ENCODE results near the gene SMIM10L2A. TPM values are rescaled to one million over a fixed set of nuclear protein-coding genes. Genes with fewer than 3 reads are reported as not detected.

Gene SMIM10L2A
- polyA plus RNA-seq: 0.05 TPM

- H3K27ac Mint-ChIP-seq: no peak within 1 kb of the TSS
Observed at GRCh38 chrX:135421932-135422809, at the start of gene SMIM10L2A. Gene SMIM10L2A, plus strand, starts transcription at chrX:135421944. Its CDS starts 188 bp downstream, at chrX:135422132.

GRCh38 chrX:135373357-135373756, 48.4 kb upstream of the SMIM10L2A start:
- Mint-ChIP-seq H3K27ac (no peak overlapping the region), H3K4me3 (no peak overlapping the region), H3K4me1 (no peaks in the 10 kb centered on the region), H3K36me3 (no peaks in the 10 kb centered on the region), H3K27me3 (no peaks in the 10 kb centered on the region), H3K9me3 (peaks cover 0 to 4% (median 0%) of the 10 kb centered on the region in 3 donors)

More at GRCh38 chrX:135421932-135422809, at the start of gene SMIM10L2A:
- Mint-ChIP-seq H3K4me3 (peak within 1 kb of the TSS; percentile 43 to 89 (median 70)), H3K4me1 (peaks cover 0 to 5% (median 3%) of the 10 kb centered on the region in 3 donors), H3K36me3 (no peaks in the 10 kb centered on the region), H3K9me3 (peaks cover 0 to 3% (median 1%) of the 10 kb centered on the region in 3 donors), H3K27me3 (peaks cover 9% of the 10 kb centered on the region)

GRCh38 chrX:135382260-135382659, 39.5 kb upstream of the SMIM10L2A start:
- Mint-ChIP-seq H3K36me3 (peaks cover 2% of the 10 kb centered on the region), H3K27ac (no peak overlapping the region)

GRCh38 chrX:135383249-135383648, 38.5 kb upstream of the SMIM10L2A start:
- H3K4me1 Mint-ChIP-seq: no peaks in the 10 kb centered on the region
- H3K36me3 Mint-ChIP-seq: peaks cover 3% of the 10 kb centered on the region
- peaks cover 6% of the 10 kb centered on the region for H3K27me3 Mint-ChIP-seq
- no peak overlapping the region for H3K27ac Mint-ChIP-seq
- H3K4me3 Mint-ChIP-seq: no peak overlapping the region
- peaks cover 0 to 2% (median 0%) of the 10 kb centered on the region in 3 donors for H3K9me3 Mint-ChIP-seq

More at GRCh38 chrX:135382260-135382659, 39.5 kb upstream of the SMIM10L2A start:
- peaks cover 6% of the 10 kb centered on the region for H3K27me3 Mint-ChIP-seq
- H3K4me1 Mint-ChIP-seq: no peaks in the 10 kb centered on the region
- H3K4me3 Mint-ChIP-seq: no peak overlapping the region
- H3K9me3 Mint-ChIP-seq: peaks cover 0 to under 1% (median 0%) of the 10 kb centered on the region in 3 donors

- H3K4me1 Mint-ChIP-seq: no peaks in the 10 kb centered on the region
- H3K27me3 Mint-ChIP-seq: peaks cover 6% of the 10 kb centered on the region
- peaks cover 0 to 2% (median 0%) of the 10 kb centered on the region in 3 donors for H3K9me3 Mint-ChIP-seq
- H3K27ac Mint-ChIP-seq: no peak overlapping the region
- H3K4me3 Mint-ChIP-seq: no peak overlapping the region
- H3K36me3 Mint-ChIP-seq: peaks cover 3% of the 10 kb centered on the region
Observed at GRCh38 chrX:135384161-135384836, 37.4 kb upstream of the SMIM10L2A start.

GRCh38 chrX:135388841-135389240, 32.9 kb upstream of the SMIM10L2A start:
- no peak overlapping the region for H3K4me3 Mint-ChIP-seq
- H3K36me3 Mint-ChIP-seq: peaks cover 3% of the 10 kb centered on the region
- peaks cover 1% of the 10 kb centered on the region for H3K27me3 Mint-ChIP-seq
- peaks cover 0 to 5% (median 0%) of the 10 kb centered on the region in 3 donors for H3K9me3 Mint-ChIP-seq
- no peaks in the 10 kb centered on the region for H3K4me1 Mint-ChIP-seq
- no peak overlapping the region for H3K27ac Mint-ChIP-seq

- H3K36me3 Mint-ChIP-seq: peaks cover 3% of the 10 kb centered on the region
- H3K27ac Mint-ChIP-seq: no peak overlapping the region
Observed at GRCh38 chrX:135389243-135389642, 32.5 kb upstream of the SMIM10L2A start.

GRCh38 chrX:135389717-135390116, 32.0 kb upstream of the SMIM10L2A start:
- Mint-ChIP-seq H3K4me3 (no peak overlapping the region), H3K9me3 (peaks cover 0 to 5% (median 0%) of the 10 kb centered on the region in 3 donors), H3K27ac (no peak overlapping the region), H3K4me1 (no peaks in the 10 kb centered on the region), H3K27me3 (peaks cover 1% of the 10 kb centered on the region), H3K36me3 (peaks cover 3% of the 10 kb centered on the region)

More at GRCh38 chrX:135389243-135389642, 32.5 kb upstream of the SMIM10L2A start:
- peaks cover 0 to 5% (median 0%) of the 10 kb centered on the region in 3 donors for H3K9me3 Mint-ChIP-seq
- no peaks in the 10 kb centered on the region for H3K4me1 Mint-ChIP-seq
- peaks cover 1% of the 10 kb centered on the region for H3K27me3 Mint-ChIP-seq
- no peak overlapping the region for H3K4me3 Mint-ChIP-seq

- peaks cover 0 to 5% (median 0%) of the 10 kb centered on the region in 3 donors for H3K9me3 Mint-ChIP-seq
- peaks cover 1% of the 10 kb centered on the region for H3K27me3 Mint-ChIP-seq
- no peaks in the 10 kb centered on the region for H3K4me1 Mint-ChIP-seq
- peaks cover 3% of the 10 kb centered on the region for H3K36me3 Mint-ChIP-seq
- peak overlapping the region in 1 of 3 donors; percentile 59 for H3K27ac Mint-ChIP-seq
- H3K4me3 Mint-ChIP-seq: no peak overlapping the region
Observed at GRCh38 chrX:135391734-135392133, 30.0 kb upstream of the SMIM10L2A start.

GRCh38 chrX:135393051-135393450, 28.7 kb upstream of the SMIM10L2A start:
- Mint-ChIP-seq H3K9me3 (peaks cover 0 to 3% (median 0%) of the 10 kb centered on the region in 3 donors), H3K36me3 (no peaks in the 10 kb centered on the region), H3K4me3 (no peak overlapping the region), H3K27me3 (no peaks in the 10 kb centered on the region), H3K4me1 (no peaks in the 10 kb centered on the region), H3K27ac (no peak overlapping the region)

GRCh38 chrX:135395064-135395463, 26.7 kb upstream of the SMIM10L2A start:
- H3K4me1 Mint-ChIP-seq: no peaks in the 10 kb centered on the region
- H3K9me3 Mint-ChIP-seq: peaks cover 0 to 3% (median 0%) of the 10 kb centered on the region in 3 donors
- H3K27me3 Mint-ChIP-seq: no peaks in the 10 kb centered on the region
- H3K4me3 Mint-ChIP-seq: no peak overlapping the region
- no peaks in the 10 kb centered on the region for H3K36me3 Mint-ChIP-seq
- no peak overlapping the region for H3K27ac Mint-ChIP-seq

GRCh38 chrX:135396109-135396508, 25.6 kb upstream of the SMIM10L2A start:
- H3K27ac Mint-ChIP-seq: no peak overlapping the region
- H3K36me3 Mint-ChIP-seq: no peaks in the 10 kb centered on the region

GRCh38 chrX:135396566-135396965, 25.2 kb upstream of the SMIM10L2A start:
- Mint-ChIP-seq H3K36me3 (no peaks in the 10 kb centered on the region), H3K27me3 (no peaks in the 10 kb centered on the region), H3K4me1 (no peaks in the 10 kb centered on the region), H3K27ac (no peak overlapping the region), H3K4me3 (no peak overlapping the region), H3K9me3 (peaks cover 0 to 1% (median 0%) of the 10 kb centered on the region in 3 donors)

More at GRCh38 chrX:135396109-135396508, 25.6 kb upstream of the SMIM10L2A start:
- Mint-ChIP-seq H3K4me3 (no peak overlapping the region), H3K9me3 (peaks cover 0 to 3% (median 0%) of the 10 kb centered on the region in 3 donors), H3K4me1 (no peaks in the 10 kb centered on the region), H3K27me3 (no peaks in the 10 kb centered on the region)

GRCh38 chrX:135397652-135398051, 24.1 kb upstream of the SMIM10L2A start:
- no peaks in the 10 kb centered on the region for H3K36me3 Mint-ChIP-seq
- peaks cover 0 to 1% (median 0%) of the 10 kb centered on the region in 3 donors for H3K9me3 Mint-ChIP-seq
- H3K4me3 Mint-ChIP-seq: no peak overlapping the region
- H3K27ac Mint-ChIP-seq: no peak overlapping the region
- no peaks in the 10 kb centered on the region for H3K27me3 Mint-ChIP-seq
- no peaks in the 10 kb centered on the region for H3K4me1 Mint-ChIP-seq

GRCh38 chrX:135403374-135403773, 18.4 kb upstream of the SMIM10L2A start:
- Mint-ChIP-seq H3K4me3 (no peak overlapping the region), H3K36me3 (no peaks in the 10 kb centered on the region), H3K27ac (no peak overlapping the region), H3K4me1 (no peaks in the 10 kb centered on the region), H3K27me3 (peaks cover 8% of the 10 kb centered on the region), H3K9me3 (peaks cover 0 to 2% (median 0%) of the 10 kb centered on the region in 3 donors)

Measured in IgD-negative memory B cell (primary cell).